Measurements from ENCODE around the gene FCRL6. TPM values are rescaled to one million over a fixed set of nuclear protein-coding genes. Genes with fewer than 3 reads are reported as not detected.

FCRL6 gene
- total RNA-seq, 1 donor from 2014 or later, result not detected

GRCh38 chr1:159839116-159839849 is 37.1 kb downstream of the FCRL6 start:
- DNase-seq (no peak), ATAC-seq (ENCODE audit: low read depth) (peak; percentile 14)
- H3K9me3 Mint-ChIP-seq, result no peaks in the 10 kb centered on the region
- TF ChIP-seq CTCF (IDR thresholded peaks at IDR 0.05), result no peak
- H3K4me3 Mint-ChIP-seq, result no peak overlapping the region
- POLR2A ChIA-PET, result no interaction called here
- intact Hi-C loops (cut with micrococcal nuclease), result no loop called here
- CTCF ChIA-PET, result no interaction called here
- H3K36me3 Mint-ChIP-seq (ENCODE audit: low read depth), result no peaks in the 10 kb centered on the region
- H3K27ac Mint-ChIP-seq, result no peak overlapping the region
- peaks cover 10% of the 10 kb centered on the region for H3K27me3 Mint-ChIP-seq
- peaks cover 7% of the 10 kb centered on the region for H3K4me1 Mint-ChIP-seq

GRCh38 chr1:159841749-159842148 is 39.6 kb downstream of the FCRL6 start:
- no peak for TF ChIP-seq CTCF (IDR thresholded peaks at IDR 0.05)
- CTCF ChIA-PET, result no interaction called here

GRCh38 chr1:159843459-159843858 is 41.3 kb downstream of the FCRL6 start:
- ChIA-PET POLR2A (no interaction called here), CTCF (interaction anchor here (1.4 kb wide), 1 partner anchor 45 kb away, joined by 3 read pairs; no protein-coding TSS in a partner anchor)
- H3K27ac Mint-ChIP-seq, result no peak overlapping the region
- peaks cover 33% of the 10 kb centered on the region for H3K27me3 Mint-ChIP-seq
- peaks cover 5% of the 10 kb centered on the region for H3K4me1 Mint-ChIP-seq
- ATAC-seq (ENCODE audit: low read depth) (no peak), DNase-seq (no peak)
- no peaks in the 10 kb centered on the region for H3K36me3 Mint-ChIP-seq (ENCODE audit: low read depth)
- no peak overlapping the region for H3K4me3 Mint-ChIP-seq
- intact Hi-C loops (cut with micrococcal nuclease), result loop anchor here (5.0 kb wide), 1 partner anchor 39 kb away; no protein-coding TSS in a partner anchor
- H3K9me3 Mint-ChIP-seq, result no peaks in the 10 kb centered on the region
- no peak for TF ChIP-seq CTCF (IDR thresholded peaks at IDR 0.05)

More at GRCh38 chr1:159841749-159842148, 39.6 kb downstream of the FCRL6 start:
- intact Hi-C loops (cut with micrococcal nuclease), result loop anchor here (5.0 kb wide), 1 partner anchor 41 kb away; no protein-coding TSS in a partner anchor
- ATAC-seq (ENCODE audit: low read depth) (no peak), DNase-seq (no peak)
- peaks cover 7% of the 10 kb centered on the region for H3K4me1 Mint-ChIP-seq
- H3K4me3 Mint-ChIP-seq, result no peak overlapping the region
- no peak overlapping the region for H3K27ac Mint-ChIP-seq
- H3K27me3 Mint-ChIP-seq, result peaks cover 25% of the 10 kb centered on the region
- no peaks in the 10 kb centered on the region for H3K9me3 Mint-ChIP-seq
- POLR2A ChIA-PET, result no interaction called here
- H3K36me3 Mint-ChIP-seq (ENCODE audit: low read depth), result no peaks in the 10 kb centered on the region

- ChIA-PET POLR2A (no interaction called here), CTCF (interaction anchor here (0.6 kb wide), 1 partner anchor 66 kb away, joined by 3 read pairs; no protein-coding TSS in a partner anchor)
- TF ChIP-seq CTCF (IDR thresholded peaks at IDR 0.05), result no peak
- Mint-ChIP-seq H3K9me3 (no peaks in the 10 kb centered on the region), H3K36me3 (ENCODE audit: low read depth) (no peaks in the 10 kb centered on the region), H3K27ac (no peak overlapping the region), H3K27me3 (peaks cover 33% of the 10 kb centered on the region), H3K4me3 (no peak overlapping the region), H3K4me1 (no peaks in the 10 kb centered on the region)
- ATAC-seq (ENCODE audit: low read depth), result no peak
- intact Hi-C loops (cut with micrococcal nuclease), result no loop called here
- DNase-seq, result no peak
Measured at GRCh38 chr1:159845751-159846629, 43.8 kb downstream of the FCRL6 start.

- no peaks in the 10 kb centered on the region for H3K9me3 Mint-ChIP-seq
- intact Hi-C loops (cut with micrococcal nuclease), result no loop called here
- H3K4me3 Mint-ChIP-seq, result no peak overlapping the region
- CTCF ChIA-PET, result no interaction called here
- H3K36me3 Mint-ChIP-seq (ENCODE audit: low read depth), result no peaks in the 10 kb centered on the region
- no peaks in the 10 kb centered on the region for H3K4me1 Mint-ChIP-seq
- peaks cover 31% of the 10 kb centered on the region for H3K27me3 Mint-ChIP-seq
- no peak overlapping the region for H3K27ac Mint-ChIP-seq
- TF ChIP-seq CTCF (IDR thresholded peaks at IDR 0.05), result no peak
- DNase-seq, result no peak
- POLR2A ChIA-PET, result no interaction called here
- no peak for ATAC-seq (ENCODE audit: low read depth)
Measured at GRCh38 chr1:159847231-159847630, 45.1 kb downstream of the FCRL6 start.

Data from activated B cell treated with CpG ODN at 0.5 μM for 24 hours (primary cell).